HepG2 (cell line): ENCODE measurements around the gene SCAI. TPM values are rescaled to one million over a fixed set of nuclear protein-coding genes. Genes with fewer than 3 reads are reported as not detected.

Source experiments
- ATAC-seq: fragments of 200-7000 bp; cut with Tn5 transposase; 3 replicates; pipeline ENCODE4 v1.9.1; 2020; ENCODE audit warnings: mild to moderate bottlenecking, moderate library complexity
- BruUV-seq: library from RNA; stranded (reverse); fragments of 400-500 nt; replicated peaks from 2 replicates; lab custom pipeline; 2021; lab: Mats Ljungman, UMichigan
- CTCF ChIA-PET: fragments of 300-600 bp; formaldehyde crosslinking; extraction: SDS; loops from one replicate; lab custom pipeline; 2021; ENCODE audit warnings: low total read pairs, inconsistent platforms, low intra/inter-chr PET ratio; lab: Yijun Ruan, JAX
- POLR2A ChIA-PET: fragments of 350-600 bp; sonication (Branson Sonifier 250); formaldehyde crosslinking; loops from one replicate; lab custom pipeline; 2020; ENCODE audit warnings: antibody characterized with exemption, inconsistent platforms; lab: Yijun Ruan, JAX
- DNase-seq: peaks from one replicate; pipeline ENCODE4 v3.0.0-alpha.2; 2015; ENCODE audit warnings: low spot score
- FAIRE-seq: peaks from 3 replicates; lab custom pipeline; 2011; peaks lifted over from hg19 to GRCh38; lab: Jason Lieb, UNC
- H2AFZ ChIP-seq: one replicate; pipeline ENCODE4 v1.6.1; 2011; ENCODE audit warnings: low read length, inconsistent platforms
- H3K27ac ChIP-seq: fragments of 300-600 bp; 3 replicates; pipeline ENCODE4 v1.8.0; 2011; ENCODE audit warnings: mixed run types, mild to moderate bottlenecking, mixed read lengths, low read length, inconsistent platforms; ENCODE audit not compliant: insufficient read depth; ENCODE audit errors: extremely low read length
- H3K27me3 ChIP-seq, 2 experiments: fragments of 200-600 bp in 1 of 2; 2 replicates in 1 of 2; 3 replicates in 1 of 2; pipeline versions ENCODE4 v1.6.0 to v1.8.0; 2011; ENCODE audit warnings: low read length in 2 of 2, mild to moderate bottlenecking in 2 of 2, moderate library complexity in 2 of 2, inconsistent platforms in 1 of 2; ENCODE audit not compliant: insufficient read depth in 2 of 2, control insufficient read depth in 1 of 2
- H3K36me3 ChIP-seq, 2 experiments: fragments of 200-600 bp in 1 of 2; replicated peaks in 1 of 2; 2 replicates in 1 of 2; 3 replicates in 1 of 2; pipeline versions ENCODE4 v1.5.1 to v1.8.0; 2011; ENCODE audit warnings: low read length in 2 of 2, inconsistent platforms in 1 of 2; ENCODE audit not compliant: insufficient read depth in 2 of 2, control insufficient read depth in 1 of 2
- H3K4me1 ChIP-seq: 2 replicates; pipeline ENCODE4 v1.5.1; 2012; ENCODE audit warnings: low read length, inconsistent platforms; ENCODE audit not compliant: insufficient read depth
- H3K4me2 ChIP-seq: 2 replicates; pipeline ENCODE4 v1.6.0; 2011; ENCODE audit warnings: low read depth, low read length, inconsistent platforms
- H3K4me3 ChIP-seq, 3 experiments: fragments of 200-600 bp in 1 of 3; sonication (generic), shearing (Covaris generic) in 1 of 3; replicated peaks in 1 of 3; 2 replicates each; pipeline ENCODE4 v1.5.1; 2011 to 2016; ENCODE audit warnings: low read length in 3 of 3, inconsistent platforms in 2 of 3, low read depth in 2 of 3, mild to moderate bottlenecking in 2 of 3, control low read depth in 1 of 3, mixed read lengths in 1 of 3; ENCODE audit not compliant: insufficient read depth in 1 of 3
- H3K79me2 ChIP-seq: one replicate; pipeline ENCODE4 v1.6.1; 2011; ENCODE audit warnings: low read length, inconsistent platforms; ENCODE audit not compliant: insufficient read depth
- H3K9ac ChIP-seq: 2 replicates; pipeline ENCODE4 v1.6.0; 2011; ENCODE audit warnings: mild to moderate bottlenecking, low read depth, low read length, inconsistent platforms; ENCODE audit not compliant: insufficient read depth
- H3K9me3 ChIP-seq: 2 replicates; pipeline ENCODE4 v1.5.1; 2012; ENCODE audit warnings: mild to moderate bottlenecking, low read length
- H4K20me1 ChIP-seq: 2 replicates; pipeline ENCODE4 v1.6.0; 2011; ENCODE audit warnings: inconsistent platforms, mild to moderate bottlenecking, low read length, moderate library complexity; ENCODE audit not compliant: insufficient read depth
- CTCF ChIP-seq: sonication (generic); formaldehyde crosslinking; IDR thresholded peaks from 2 replicates; pipeline ENCODE4 v1.5.0; 2020; ENCODE audit warnings: mild to moderate bottlenecking, missing genetic modification reagents, moderate library complexity
- KLF6 ChIP-seq: IDR thresholded peaks from 2 replicates; pipeline ENCODE4 v1.8.0; 2016; ENCODE audit warnings: missing biosample characterization, missing genetic modification reagents
- NCOA1 ChIP-seq: sonication (generic); formaldehyde crosslinking; IDR thresholded peaks from 2 replicates; pipeline ENCODE4 v1.9.0; 2021; ENCODE audit warnings: missing genetic modification reagents
- RXRA ChIP-seq: sonication (generic); formaldehyde crosslinking; IDR thresholded peaks from 2 replicates; pipeline ENCODE4 v1.5.1; 2020; ENCODE audit warnings: missing genetic modification reagents
- SMYD3 ChIP-seq: sonication (generic); formaldehyde crosslinking; IDR thresholded peaks from 2 replicates; pipeline ENCODE4 v1.8.1; 2023; ENCODE audit warnings: mild to moderate bottlenecking, missing genetic modification reagents
- U2AF1 ChIP-seq: fragments of 200-400 bp; formaldehyde crosslinking; optimal IDR thresholded peaks from 2 replicates; pipeline ENCODE3; 2017; ENCODE audit warnings: mild to moderate bottlenecking, low read depth, low read length
- ZNF383 ChIP-seq: sonication (generic); formaldehyde crosslinking; IDR thresholded peaks from 2 replicates; pipeline ENCODE4 v1.4.0; 2020; ENCODE audit warnings: missing genetic modification reagents, mild to moderate bottlenecking, borderline replicate concordance
- ZNF441 ChIP-seq: sonication (generic); formaldehyde crosslinking; IDR thresholded peaks from 2 replicates; pipeline ENCODE4 v1.7.0; 2021; ENCODE audit warnings: missing genetic modification reagents, borderline replicate concordance
- ZNF501 ChIP-seq: sonication (generic); formaldehyde crosslinking; IDR thresholded peaks from 2 replicates; pipeline ENCODE4 v1.5.1; 2020; ENCODE audit warnings: mild to moderate bottlenecking, moderate library complexity, missing genetic modification reagents
- ZNF780A ChIP-seq: sonication (generic); formaldehyde crosslinking; IDR thresholded peaks from 2 replicates; pipeline ENCODE4 v1.8.0; 2022; ENCODE audit warnings: mild to moderate bottlenecking, missing genetic modification reagents, moderate library complexity
- ZSCAN21 ChIP-seq: sonication (generic); formaldehyde crosslinking; IDR thresholded peaks from 2 replicates; pipeline ENCODE4 v1.8.0; 2022; ENCODE audit warnings: mild to moderate bottlenecking, missing genetic modification reagents, moderate library complexity, borderline replicate concordance
- WGBS: methylation state at CpG from one replicate; pipeline ENCODE4 v1.1.6; 2017; ENCODE audit warnings: low lambda C conversion rate; 5-methylcytosine and 5-hydroxymethylcytosine counted together
- in situ Hi-C: cut with HindIII; loops from 2 replicates; pipeline ENCODE4 v1.10.0; 2017; ENCODE audit warnings: low pct_unique_long_range_greater_than_20kb; ENCODE audit not compliant: extremely low pct_ligation_motif_present
- intact Hi-C: fragments of 100-400 bp; cut with micrococcal nuclease; formaldehyde crosslinking; loops from one replicate; pipeline ENCODE4 v1.10.0; 2022; ENCODE audit not compliant: unreplicated experiment
- polyA plus RNA-seq, 8 experiments: library from polyadenylated mRNA; depleted of rRNA in 3 of 8; stranded (reverse) in 7 of 8; unstranded in 1 of 8; fragments of >200 nt; fragmentation: Illumina TruSeq in 4 of 8; extraction: Trizol in 4 of 8; gene quantifications; 2 replicates each; pipeline versions ENCODE4 v1.2.1 to v1.2.3, GENCODE V29; 2011 to 2016; ENCODE audit warnings: low read depth in 4 of 8, missing spikeins in 1 of 8, mixed read lengths in 1 of 8; ENCODE audit not compliant: insufficient read depth in 1 of 8
- total RNA-seq, 5 experiments: library from RNA; depleted of rRNA; stranded (reverse); fragments of >200 nt; fragmentation: Illumina TruSeq; extraction: Trizol; gene quantifications; 2 replicates each; pipeline ENCODE4 v1.2.3, GENCODE V29; 2016; ENCODE audit warnings: low read depth in 1 of 5

SCAI gene
- total and polyA plus RNA-seq, 2 of the 13 experiments (the other 11 are each of a cell fraction or from before 2014, with no cell fraction given), result 4.4 to 8.4 TPM

GRCh38 chr9:124906966-124907365 is 236.4 kb downstream of the SCAI start:
- Histone ChIP-seq H3K4me1 (no peaks in the 10 kb centered on the region), H3K9ac (no peak overlapping the region), H2AFZ (no peak overlapping the region), H3K79me2 (no peaks in the 10 kb centered on the region), H3K9me3 (no peaks in the 10 kb centered on the region), H3K4me2 (no peak overlapping the region), H4K20me1 (no peaks in the 10 kb centered on the region), H3K27me3 (no peaks in the 10 kb centered on the region)
- no peak for DNase-seq
- in situ Hi-C loops, result no loop called here
- CTCF ChIA-PET, result no interaction called here
- FAIRE-seq, result no peak
- BruUV-seq, result no TSS peak
- TF ChIP-seq ZNF383 (CRISPR knock-in tag) (no peak), NCOA1 (CRISPR knock-in tag) (no peak), ZSCAN21 (CRISPR knock-in tag) (no peak), ZNF780A (CRISPR knock-in tag) (no peak), ZNF501 (no peak), CTCF (CRISPR knock-in tag) (no peak), ZNF441 (CRISPR knock-in tag) (no peak), RXRA (CRISPR knock-in tag) (no peak), U2AF1 (no peak), KLF6 (CRISPR knock-in tag) (no peak), SMYD3 (CRISPR knock-in tag) (no peak)
- TF ChIP-seq, all 625 proteins: peak for 0
- Histone ChIP-seq H3K4me3 (no peak overlapping the region), H3K27ac (no peak overlapping the region), H3K36me3 (peaks cover 3 to 19% of the 10 kb centered on the region in 2 experiments; a peak in 4 of 5 replicates)
- no peak for ATAC-seq
- POLR2A ChIA-PET, result no interaction called here
- 98% methylated on average over 1 of the region's 1 CpG for WGBS
- intact Hi-C loops, result no loop called here
